ENCODE measurements around the gene LMO4. TPM values are rescaled to one million over a fixed set of nuclear protein-coding genes. Genes with fewer than 3 reads are reported as not detected.
A peak's percentile ranks its signal among the peaks of the same experiment; 100 is the strongest.

The LMO4 gene
- total and polyA plus RNA-seq, 10 of the 15 experiments (the other 5 are each of a cell fraction or from before 2014, with no cell fraction given), result 3.8 to 76.6 (median 20.7) TPM

DNA sequence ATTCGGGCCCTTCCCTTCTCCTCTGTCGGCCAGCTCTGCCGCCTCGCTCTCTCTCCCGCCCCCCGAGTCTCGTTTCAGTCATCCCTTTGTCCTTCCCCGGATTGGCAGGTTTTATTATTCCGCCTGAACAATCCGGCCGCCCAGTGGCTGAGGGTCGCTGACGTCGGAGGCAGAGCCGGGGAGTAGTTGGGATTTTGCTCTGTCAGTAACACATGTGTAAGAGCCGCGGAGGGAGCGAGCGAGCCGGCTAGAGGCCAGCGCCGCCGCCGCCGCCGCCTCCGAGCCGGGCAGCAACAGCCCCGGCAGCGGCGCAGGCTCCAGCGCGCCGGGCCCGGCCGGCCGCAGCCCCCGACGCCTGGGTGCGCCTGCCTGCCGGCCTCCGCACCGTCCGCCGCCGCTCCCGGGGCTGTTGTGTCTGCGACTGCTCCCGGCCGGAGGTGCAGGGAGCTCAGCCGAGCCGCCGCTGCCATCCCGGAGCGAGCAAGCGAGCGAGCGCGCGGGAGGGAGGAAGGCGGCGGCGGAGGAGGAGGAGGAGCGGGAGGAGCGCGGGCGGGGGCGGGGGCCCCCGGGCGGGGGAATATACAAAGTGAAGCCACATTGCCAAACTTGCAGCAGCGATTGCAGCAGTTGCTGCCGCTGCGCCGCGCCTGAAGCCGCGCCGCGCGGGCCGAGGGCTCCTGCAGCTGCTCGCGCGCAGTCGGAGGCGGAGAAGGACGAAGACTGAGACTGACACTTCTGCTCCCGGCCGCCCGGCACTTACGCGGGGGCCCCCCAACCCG lies at the start of gene LMO4 (continued):
- TF ChIP-seq TBL1XR1 (IDR thresholded peaks at IDR 0.05; ENCODE audit: low read depth, low read length) (no peak), ZNF24 (IDR thresholded peaks at IDR 0.05) (no peak), ZNF274 (IDR thresholded peaks at IDR 0.05; ENCODE audit: insufficient read depth, insufficient read length) (no peak), IKZF2 (IDR thresholded peaks at IDR 0.05) (no peak), ZNF207 (IDR thresholded peaks at IDR 0.05; ENCODE audit: borderline replicate concordance) (no peak), TAF1 (IDR thresholded peaks at IDR 0.05; ENCODE audit: borderline replicate concordance, low read depth, low read length) (peak; percentile 83; the same call in 1 of the 2 replicates), NBN (IDR thresholded peaks at IDR 0.05) (peak; percentile 45; the same call in 1 of the 2 replicates), POLR2AphosphoS2 (IDR thresholded peaks at IDR 0.05; ENCODE audit: low read depth, low read length) (no peak; the same call in 1 of the 2 replicates), ZNF217 (IDR thresholded peaks at IDR 0.05) (peak; percentile 37; the same call in 1 of the 2 replicates), SREBF2 (IDR thresholded peaks at IDR 0.05; ENCODE audit: low read length) (no peak), TCF7 (IDR thresholded peaks at IDR 0.05; ENCODE audit: borderline replicate concordance) (no peak), MYC (IDR thresholded peaks at IDR 0.05; ENCODE audit: insufficient read depth, insufficient read length, insufficient replicate concordance, low read length, severe bottlenecking) (no peak), MEF2B (IDR thresholded peaks at IDR 0.05; ENCODE audit: partially characterized antibody, poor library complexity, severe bottlenecking) (no peak), TCF12 (IDR thresholded peaks at IDR 0.05; ENCODE audit: low read depth, low read length) (0 out of 2 replicates have a peak, but pooled peaks have one; percentile 24), RCOR1 (conservative IDR thresholded peaks at IDR 0.05; ENCODE audit: low read depth, low read length) (no peak), MYB (IDR thresholded peaks at IDR 0.05; ENCODE audit: borderline replicate concordance, low read depth, low read length) (no peak)
- TF ChIP-seq, protein P1, sequence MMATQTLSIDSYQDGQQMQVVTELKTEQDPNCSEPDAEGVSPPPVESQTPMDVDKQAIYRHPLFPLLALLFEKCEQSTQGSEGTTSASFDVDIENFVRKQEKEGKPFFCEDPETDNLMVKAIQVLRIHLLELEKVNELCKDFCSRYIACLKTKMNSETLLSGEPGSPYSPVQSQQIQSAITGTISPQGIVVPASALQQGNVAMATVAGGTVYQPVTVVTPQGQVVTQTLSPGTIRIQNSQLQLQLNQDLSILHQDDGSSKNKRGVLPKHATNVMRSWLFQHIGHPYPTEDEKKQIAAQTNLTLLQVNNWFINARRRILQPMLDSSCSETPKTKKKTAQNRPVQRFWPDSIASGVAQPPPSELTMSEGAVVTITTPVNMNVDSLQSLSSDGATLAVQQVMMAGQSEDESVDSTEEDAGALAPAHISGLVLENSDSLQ (IDR thresholded peaks at IDR 0.05), result peak; percentile 97
- TF ChIP-seq, protein P2, sequence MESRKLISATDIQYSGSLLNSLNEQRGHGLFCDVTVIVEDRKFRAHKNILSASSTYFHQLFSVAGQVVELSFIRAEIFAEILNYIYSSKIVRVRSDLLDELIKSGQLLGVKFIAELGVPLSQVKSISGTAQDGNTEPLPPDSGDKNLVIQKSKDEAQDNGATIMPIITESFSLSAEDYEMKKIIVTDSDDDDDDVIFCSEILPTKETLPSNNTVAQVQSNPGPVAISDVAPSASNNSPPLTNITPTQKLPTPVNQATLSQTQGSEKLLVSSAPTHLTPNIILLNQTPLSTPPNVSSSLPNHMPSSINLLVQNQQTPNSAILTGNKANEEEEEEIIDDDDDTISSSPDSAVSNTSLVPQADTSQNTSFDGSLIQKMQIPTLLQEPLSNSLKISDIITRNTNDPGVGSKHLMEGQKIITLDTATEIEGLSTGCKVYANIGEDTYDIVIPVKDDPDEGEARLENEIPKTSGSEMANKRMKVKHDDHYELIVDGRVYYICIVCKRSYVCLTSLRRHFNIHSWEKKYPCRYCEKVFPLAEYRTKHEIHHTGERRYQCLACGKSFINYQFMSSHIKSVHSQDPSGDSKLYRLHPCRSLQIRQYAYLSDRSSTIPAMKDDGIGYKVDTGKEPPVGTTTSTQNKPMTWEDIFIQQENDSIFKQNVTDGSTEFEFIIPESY (IDR thresholded peaks at IDR 0.05), result no peak; the same call in 1 of the 2 replicates
- TF ChIP-seq, protein P3, sequence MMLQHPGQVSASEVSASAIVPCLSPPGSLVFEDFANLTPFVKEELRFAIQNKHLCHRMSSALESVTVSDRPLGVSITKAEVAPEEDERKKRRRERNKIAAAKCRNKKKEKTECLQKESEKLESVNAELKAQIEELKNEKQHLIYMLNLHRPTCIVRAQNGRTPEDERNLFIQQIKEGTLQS (IDR thresholded peaks at IDR 0.05; ENCODE audit: borderline replicate concordance, extremely low read depth, low read depth, low read length), result no peak
- TF ChIP-seq, protein P4, sequence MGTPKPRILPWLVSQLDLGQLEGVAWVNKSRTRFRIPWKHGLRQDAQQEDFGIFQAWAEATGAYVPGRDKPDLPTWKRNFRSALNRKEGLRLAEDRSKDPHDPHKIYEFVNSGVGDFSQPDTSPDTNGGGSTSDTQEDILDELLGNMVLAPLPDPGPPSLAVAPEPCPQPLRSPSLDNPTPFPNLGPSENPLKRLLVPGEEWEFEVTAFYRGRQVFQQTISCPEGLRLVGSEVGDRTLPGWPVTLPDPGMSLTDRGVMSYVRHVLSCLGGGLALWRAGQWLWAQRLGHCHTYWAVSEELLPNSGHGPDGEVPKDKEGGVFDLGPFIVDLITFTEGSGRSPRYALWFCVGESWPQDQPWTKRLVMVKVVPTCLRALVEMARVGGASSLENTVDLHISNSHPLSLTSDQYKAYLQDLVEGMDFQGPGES (IDR thresholded peaks at IDR 0.05), result peak; percentile 81
- TF ChIP-seq, protein P5, sequence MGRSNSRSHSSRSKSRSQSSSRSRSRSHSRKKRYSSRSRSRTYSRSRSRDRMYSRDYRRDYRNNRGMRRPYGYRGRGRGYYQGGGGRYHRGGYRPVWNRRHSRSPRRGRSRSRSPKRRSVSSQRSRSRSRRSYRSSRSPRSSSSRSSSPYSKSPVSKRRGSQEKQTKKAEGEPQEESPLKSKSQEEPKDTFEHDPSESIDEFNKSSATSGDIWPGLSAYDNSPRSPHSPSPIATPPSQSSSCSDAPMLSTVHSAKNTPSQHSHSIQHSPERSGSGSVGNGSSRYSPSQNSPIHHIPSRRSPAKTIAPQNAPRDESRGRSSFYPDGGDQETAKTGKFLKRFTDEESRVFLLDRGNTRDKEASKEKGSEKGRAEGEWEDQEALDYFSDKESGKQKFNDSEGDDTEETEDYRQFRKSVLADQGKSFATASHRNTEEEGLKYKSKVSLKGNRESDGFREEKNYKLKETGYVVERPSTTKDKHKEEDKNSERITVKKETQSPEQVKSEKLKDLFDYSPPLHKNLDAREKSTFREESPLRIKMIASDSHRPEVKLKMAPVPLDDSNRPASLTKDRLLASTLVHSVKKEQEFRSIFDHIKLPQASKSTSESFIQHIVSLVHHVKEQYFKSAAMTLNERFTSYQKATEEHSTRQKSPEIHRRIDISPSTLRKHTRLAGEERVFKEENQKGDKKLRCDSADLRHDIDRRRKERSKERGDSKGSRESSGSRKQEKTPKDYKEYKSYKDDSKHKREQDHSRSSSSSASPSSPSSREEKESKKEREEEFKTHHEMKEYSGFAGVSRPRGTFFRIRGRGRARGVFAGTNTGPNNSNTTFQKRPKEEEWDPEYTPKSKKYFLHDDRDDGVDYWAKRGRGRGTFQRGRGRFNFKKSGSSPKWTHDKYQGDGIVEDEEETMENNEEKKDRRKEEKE (IDR thresholded peaks at IDR 0.05), result 0 out of 2 replicates have a peak, but pooled peaks have one; percentile 45
